GM13976 (cell line): Measurements from ENCODE around the gene RPL19.

Experiments
- DNase-seq: peaks from one replicate; pipeline ENCODE4 v3.0.0; 2012; ENCODE audit warnings: low spot score
- in situ Hi-C: fragments of 300-500 bp; cut with MboI; formaldehyde crosslinking; loops from one replicate; pipeline ENCODE4 v1.12.0; 2022; ENCODE audit warnings: low sequenced_read_pairs, mixed read lengths, inconsistent platforms; ENCODE audit not compliant: unreplicated experiment
- TF ChIP-seq, protein P1 (sequence below): IDR thresholded peaks from 2 replicates; pipeline ENCODE4 v1.5.1; 2012; ENCODE audit warnings: borderline replicate concordance, mild to moderate bottlenecking; ENCODE audit not compliant: insufficient read depth; ENCODE audit errors: extremely low read depth, missing control alignments, control extremely low read depth

Gene RPL19

GRCh38 chr17:39177256-39177655, 22.8 kb upstream of the RPL19 start:
- no peak for DNase-seq
- TF ChIP-seq, protein P1, sequence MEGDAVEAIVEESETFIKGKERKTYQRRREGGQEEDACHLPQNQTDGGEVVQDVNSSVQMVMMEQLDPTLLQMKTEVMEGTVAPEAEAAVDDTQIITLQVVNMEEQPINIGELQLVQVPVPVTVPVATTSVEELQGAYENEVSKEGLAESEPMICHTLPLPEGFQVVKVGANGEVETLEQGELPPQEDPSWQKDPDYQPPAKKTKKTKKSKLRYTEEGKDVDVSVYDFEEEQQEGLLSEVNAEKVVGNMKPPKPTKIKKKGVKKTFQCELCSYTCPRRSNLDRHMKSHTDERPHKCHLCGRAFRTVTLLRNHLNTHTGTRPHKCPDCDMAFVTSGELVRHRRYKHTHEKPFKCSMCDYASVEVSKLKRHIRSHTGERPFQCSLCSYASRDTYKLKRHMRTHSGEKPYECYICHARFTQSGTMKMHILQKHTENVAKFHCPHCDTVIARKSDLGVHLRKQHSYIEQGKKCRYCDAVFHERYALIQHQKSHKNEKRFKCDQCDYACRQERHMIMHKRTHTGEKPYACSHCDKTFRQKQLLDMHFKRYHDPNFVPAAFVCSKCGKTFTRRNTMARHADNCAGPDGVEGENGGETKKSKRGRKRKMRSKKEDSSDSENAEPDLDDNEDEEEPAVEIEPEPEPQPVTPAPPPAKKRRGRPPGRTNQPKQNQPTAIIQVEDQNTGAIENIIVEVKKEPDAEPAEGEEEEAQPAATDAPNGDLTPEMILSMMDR: no peak
- in situ Hi-C loops: no loop called here

GRCh38 chr17:39178536-39178935, 21.5 kb upstream of the RPL19 start:
- no peak for DNase-seq
- TF ChIP-seq, protein P1: no peak
- in situ Hi-C loops: no loop called here

DNA sequence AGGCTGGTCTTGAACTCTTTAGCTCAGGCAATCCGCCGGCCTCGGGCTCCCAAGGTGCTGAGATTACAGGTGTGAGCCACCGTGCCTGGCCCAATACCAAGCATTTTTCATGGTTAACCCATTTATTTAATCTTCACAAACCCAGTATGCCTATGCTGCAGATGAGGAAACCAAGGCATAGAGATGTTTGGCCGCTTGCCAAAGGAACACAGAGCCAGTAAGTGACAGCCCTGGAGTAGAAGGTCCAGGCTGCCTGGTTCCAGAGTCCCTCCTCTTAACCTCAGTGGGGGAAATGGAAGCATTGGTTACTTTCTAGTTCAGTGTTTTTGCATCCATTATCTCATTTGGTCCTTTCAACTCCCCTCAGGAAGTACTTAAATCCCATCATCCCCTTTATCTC, 18.8 kb upstream of the RPL19 start:
- no peak for DNase-seq
- TF ChIP-seq, protein P1: no peak
- in situ Hi-C loops: no loop called here

GRCh38 chr17:39183045-39183444, 17.0 kb upstream of the RPL19 start:
- in situ Hi-C loops: no loop called here
- TF ChIP-seq, protein P1: no peak
- DNase-seq: no peak

DNA sequence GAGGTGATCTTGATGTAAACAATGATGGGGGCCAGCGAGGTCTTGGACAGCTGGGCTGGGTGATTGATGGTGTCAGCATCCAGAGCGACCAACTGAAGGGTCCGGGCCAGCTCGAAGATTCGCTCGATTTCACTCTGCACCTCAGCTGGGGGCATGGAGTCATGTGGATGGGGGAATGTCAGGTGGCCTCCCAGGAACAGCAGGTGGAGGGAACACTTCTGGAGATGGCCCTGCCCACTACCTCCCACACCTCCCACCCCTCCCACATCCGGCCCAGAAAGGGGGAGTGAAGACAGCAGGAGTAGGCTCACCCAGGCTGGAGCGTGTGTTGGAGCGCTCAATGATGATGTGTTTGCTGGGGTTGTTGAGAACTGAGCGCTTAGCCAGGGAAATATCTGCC, 16.4 kb upstream of the RPL19 start:
- DNase-seq: no peak
- TF ChIP-seq, protein P1: no peak
- in situ Hi-C loops: no loop called here

- in situ Hi-C loops: no loop called here
- TF ChIP-seq, protein P1: no peak
- no peak for DNase-seq
Observed at GRCh38 chr17:39186481-39187002, 13.5 kb upstream of the RPL19 start.
